Activated CD4-positive, alpha-beta T cell treated with anti-CD3 and anti-CD28 coated beads for 4 hours (primary cell): ENCODE data around the gene AIF1.

Experiments
- DNase-seq, 2 donors: peaks; one replicate each; pipeline ENCODE4 v3.0.0-alpha.2; 2020

The AIF1 gene

DNA sequence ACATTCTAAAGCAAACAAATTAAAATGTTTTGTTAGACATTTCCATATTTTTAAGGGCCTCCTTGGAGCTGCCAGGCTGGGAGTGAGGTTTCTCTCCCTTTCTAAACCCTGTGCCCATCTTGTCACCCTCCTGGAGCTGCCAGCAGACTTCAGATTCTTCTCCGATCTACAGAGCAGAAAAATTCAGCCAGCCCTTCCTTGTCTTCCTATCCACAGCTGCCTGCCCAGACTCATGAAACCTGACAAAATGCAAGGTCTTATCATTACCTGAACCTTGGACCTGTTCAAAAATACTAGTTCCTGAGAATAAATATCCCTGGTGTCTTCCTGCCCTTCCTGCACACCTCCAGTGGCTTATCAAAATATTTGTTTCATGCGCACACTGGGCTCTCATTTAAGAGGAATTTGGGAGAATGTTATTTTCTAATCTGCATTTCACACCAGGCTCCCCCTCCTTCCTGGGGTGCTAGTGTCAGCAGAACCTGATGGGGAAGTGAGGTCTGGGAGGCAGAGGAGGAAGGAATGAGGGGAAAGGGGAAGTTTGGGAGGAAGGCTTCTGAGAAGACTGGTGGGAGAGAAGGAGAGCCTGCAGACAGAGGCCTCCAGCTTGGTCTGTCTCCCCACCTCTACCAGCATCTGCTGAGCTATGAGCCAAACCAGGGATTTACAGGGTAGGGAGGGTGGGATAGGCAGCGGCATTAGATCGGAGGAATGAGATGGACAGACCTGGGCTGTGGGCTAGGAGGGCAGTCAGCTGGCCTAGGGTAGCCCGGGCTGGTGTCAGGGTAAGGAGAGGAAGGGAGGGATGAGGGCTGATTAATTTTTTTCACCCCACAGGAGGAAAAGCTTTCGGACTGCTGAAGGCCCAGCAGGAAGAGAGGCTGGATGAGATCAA, at the start of gene AIF1:
TSS of gene AIF1 (plus strand) at position 551 of the 895 bp plus-strand sequence. CDS start at position 647, 96 bp downstream.
- no peak for DNase-seq

DNA sequence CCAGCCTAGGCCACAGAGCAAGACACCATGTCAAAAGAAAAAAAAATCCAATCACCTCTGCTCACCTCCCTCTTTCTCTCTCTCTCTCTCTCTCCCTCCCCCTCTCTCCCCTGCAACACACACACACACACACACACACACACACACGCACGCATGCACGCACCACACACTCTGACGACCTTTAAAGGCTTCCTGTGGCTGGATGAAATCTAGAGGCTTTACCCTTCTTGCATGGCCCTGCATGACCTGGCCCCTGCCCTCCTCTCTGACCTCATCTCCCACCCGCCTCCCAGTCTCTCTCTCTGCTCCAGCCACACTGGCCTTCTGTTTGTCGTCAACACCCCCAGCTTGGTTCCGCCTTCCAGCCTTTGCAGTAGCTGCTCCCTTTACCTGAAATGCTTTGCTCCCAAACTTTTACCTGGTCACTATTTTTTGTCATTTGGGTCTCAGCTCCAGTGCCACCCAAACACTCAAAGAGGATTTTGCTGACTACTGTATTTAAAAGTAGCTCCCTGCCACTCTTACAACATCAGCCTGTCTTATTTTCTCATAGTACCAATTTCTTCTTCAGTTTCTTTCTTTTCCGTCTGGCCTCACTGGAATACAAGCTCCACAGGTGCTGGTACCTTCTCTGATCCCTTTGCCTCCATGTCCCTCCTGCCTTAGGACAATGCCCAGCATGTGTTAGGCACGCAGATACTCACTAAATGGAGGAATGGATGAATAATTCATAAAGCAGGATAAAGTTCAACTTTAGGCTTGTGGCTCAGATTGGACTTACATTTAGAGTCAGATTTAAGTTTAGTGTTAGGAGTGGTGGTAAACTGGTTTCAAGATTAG, 47.3 kb upstream of the AIF1 start:
- no peak for DNase-seq

DNA sequence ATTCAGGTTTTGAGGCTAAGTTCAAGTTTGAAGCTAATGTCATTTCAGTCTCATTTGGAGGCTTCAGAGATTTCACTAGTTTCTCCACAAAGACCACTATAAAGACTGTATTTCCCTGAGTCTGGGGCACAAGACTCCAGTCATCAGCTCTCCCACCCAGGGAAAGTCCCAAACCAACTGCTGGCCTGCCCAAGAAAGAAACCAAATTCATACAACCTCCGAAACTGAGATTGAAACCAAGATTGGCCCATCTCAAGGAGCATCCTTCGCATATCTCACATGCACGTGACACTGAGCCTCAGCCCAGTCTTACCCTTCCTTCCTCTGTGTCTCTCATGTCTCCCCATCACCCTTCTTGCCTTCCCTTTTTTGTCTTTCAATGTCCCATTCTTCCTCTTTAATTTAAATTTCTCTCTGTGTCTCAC, 46.5 kb upstream of the AIF1 start:
- peak; percentile 68 to 71 for DNase-seq

DNA sequence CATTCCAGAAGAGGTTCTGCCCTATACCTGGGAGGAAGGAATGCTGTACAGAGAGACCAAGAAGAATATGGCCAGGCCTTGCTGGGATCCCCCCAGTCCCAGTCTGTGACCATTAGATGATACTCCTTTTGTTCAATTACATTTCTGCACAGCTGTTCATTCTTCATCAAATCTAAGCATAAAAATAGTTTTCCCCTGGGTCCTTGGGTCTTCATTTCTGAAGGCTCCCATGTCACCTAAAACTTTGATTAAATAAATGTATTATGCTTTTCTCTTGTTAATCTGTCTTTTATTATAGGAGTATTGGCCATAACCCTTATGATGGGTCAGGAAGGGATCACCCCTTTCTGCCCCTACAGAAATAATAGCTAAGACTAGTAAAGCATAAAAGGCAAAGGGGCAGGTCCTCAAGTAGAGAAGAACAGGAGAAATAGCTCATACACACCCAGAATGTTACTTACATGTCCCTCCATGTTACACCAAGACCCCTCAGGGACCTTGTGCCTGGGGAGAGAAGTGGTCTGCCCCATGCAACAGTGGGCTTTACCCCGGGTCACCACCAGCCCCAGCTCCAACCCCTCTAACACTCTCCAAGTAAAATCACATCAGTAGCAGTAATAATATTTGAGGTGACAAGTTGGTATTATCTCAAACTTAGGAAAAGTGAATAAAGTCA, 45.0 kb upstream of the AIF1 start:
- DNase-seq = no peak

DNA sequence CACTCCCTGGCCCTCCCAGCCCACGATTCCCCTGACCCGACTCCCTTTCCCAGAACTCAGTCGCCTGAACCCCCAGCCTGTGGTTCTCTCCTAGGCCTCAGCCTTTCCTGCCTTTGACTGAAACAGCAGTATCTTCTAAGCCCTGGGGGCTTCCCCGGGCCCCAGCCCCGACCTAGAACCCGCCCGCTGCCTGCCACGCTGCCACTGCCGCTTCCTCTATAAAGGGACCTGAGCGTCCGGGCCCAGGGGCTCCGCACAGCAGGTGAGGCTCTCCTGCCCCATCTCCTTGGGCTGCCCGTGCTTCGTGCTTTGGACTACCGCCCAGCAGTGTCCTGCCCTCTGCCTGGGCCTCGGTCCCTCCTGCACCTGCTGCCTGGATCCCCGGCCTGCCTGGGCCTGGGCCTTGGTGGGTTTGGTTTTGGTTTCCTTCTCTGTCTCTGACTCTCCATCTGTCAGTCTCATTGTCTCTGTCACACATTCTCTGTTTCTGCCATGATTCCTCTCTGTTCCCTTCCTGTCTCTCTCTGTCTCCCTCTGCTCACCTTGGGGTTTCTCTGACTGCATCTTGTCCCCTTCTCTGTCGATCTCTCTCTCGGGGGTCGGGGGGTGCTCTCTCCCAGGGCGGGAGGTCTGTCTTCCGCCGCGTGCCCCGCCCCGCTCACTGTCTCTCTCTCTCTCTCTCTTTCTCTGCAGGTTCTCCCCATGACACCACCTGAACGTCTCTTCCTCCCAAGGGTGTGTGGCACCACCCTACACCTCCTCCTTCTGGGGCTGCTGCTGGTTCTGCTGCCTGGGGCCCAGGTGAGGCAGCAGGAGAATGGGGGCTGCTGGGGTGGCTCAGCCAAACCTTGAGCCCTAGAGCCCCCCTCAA, 42.8 kb upstream of the AIF1 start, which contains the start of gene LTA:
TSS of gene LTA (plus strand) at position 249 of the 871 bp plus-strand sequence. CDS start at position 703, 454 bp downstream.
- DNase-seq = peak; percentile 69 to 82

DNA sequence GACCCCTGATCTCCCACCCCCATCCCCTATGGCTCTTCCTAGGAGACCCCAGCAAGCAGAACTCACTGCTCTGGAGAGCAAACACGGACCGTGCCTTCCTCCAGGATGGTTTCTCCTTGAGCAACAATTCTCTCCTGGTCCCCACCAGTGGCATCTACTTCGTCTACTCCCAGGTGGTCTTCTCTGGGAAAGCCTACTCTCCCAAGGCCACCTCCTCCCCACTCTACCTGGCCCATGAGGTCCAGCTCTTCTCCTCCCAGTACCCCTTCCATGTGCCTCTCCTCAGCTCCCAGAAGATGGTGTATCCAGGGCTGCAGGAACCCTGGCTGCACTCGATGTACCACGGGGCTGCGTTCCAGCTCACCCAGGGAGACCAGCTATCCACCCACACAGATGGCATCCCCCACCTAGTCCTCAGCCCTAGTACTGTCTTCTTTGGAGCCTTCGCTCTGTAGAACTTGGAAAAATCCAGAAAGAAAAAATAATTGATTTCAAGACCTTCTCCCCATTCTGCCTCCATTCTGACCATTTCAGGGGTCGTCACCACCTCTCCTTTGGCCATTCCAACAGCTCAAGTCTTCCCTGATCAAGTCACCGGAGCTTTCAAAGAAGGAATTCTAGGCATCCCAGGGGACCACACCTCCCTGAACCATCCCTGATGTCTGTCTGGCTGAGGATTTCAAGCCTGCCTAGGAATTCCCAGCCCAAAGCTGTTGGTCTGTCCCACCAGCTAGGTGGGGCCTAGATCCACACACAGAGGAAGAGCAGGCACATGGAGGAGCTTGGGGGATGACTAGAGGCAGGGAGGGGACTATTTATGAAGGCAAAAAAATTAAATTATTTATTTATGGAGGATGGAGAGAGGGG, 41.6 kb upstream of the AIF1 start:
- DNase-seq = no peak

DNA sequence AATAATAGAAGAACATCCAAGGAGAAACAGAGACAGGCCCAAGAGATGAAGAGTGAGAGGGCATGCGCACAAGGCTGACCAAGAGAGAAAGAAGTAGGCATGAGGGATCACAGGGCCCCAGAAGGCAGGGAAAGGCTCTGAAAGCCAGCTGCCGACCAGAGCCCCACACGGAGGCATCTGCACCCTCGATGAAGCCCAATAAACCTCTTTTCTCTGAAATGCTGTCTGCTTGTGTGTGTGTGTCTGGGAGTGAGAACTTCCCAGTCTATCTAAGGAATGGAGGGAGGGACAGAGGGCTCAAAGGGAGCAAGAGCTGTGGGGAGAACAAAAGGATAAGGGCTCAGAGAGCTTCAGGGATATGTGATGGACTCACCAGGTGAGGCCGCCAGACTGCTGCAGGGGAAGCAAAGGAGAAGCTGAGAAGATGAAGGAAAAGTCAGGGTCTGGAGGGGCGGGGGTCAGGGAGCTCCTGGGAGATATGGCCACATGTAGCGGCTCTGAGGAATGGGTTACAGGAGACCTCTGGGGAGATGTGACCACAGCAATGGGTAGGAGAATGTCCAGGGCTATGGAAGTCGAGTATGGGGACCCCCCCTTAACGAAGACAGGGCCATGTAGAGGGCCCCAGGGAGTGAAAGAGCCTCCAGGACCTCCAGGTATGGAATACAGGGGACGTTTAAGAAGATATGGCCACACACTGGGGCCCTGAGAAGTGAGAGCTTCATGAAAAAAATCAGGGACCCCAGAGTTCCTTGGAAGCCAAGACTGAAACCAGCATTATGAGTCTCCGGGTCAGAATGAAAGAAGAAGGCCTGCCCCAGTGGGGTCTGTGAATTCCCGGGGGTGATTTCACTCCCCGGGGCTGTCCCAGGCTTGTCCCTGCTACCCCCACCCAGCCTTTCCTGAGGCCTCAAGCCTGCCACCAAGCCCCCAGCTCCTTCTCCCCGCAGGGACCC, 40.6 kb upstream of the AIF1 start:
- peak in 1 of 2 donors; percentile 43 for DNase-seq

DNA sequence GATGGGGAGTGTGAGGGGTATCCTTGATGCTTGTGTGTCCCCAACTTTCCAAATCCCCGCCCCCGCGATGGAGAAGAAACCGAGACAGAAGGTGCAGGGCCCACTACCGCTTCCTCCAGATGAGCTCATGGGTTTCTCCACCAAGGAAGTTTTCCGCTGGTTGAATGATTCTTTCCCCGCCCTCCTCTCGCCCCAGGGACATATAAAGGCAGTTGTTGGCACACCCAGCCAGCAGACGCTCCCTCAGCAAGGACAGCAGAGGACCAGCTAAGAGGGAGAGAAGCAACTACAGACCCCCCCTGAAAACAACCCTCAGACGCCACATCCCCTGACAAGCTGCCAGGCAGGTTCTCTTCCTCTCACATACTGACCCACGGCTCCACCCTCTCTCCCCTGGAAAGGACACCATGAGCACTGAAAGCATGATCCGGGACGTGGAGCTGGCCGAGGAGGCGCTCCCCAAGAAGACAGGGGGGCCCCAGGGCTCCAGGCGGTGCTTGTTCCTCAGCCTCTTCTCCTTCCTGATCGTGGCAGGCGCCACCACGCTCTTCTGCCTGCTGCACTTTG, 39.6 kb upstream of the AIF1 start, which contains the start of gene TNF:
TSS of gene TNF (plus strand) at position 231 of the 567 bp plus-strand sequence. CDS start at position 408, 177 bp downstream.
- DNase-seq = peak; percentile 87 to 89

DNA sequence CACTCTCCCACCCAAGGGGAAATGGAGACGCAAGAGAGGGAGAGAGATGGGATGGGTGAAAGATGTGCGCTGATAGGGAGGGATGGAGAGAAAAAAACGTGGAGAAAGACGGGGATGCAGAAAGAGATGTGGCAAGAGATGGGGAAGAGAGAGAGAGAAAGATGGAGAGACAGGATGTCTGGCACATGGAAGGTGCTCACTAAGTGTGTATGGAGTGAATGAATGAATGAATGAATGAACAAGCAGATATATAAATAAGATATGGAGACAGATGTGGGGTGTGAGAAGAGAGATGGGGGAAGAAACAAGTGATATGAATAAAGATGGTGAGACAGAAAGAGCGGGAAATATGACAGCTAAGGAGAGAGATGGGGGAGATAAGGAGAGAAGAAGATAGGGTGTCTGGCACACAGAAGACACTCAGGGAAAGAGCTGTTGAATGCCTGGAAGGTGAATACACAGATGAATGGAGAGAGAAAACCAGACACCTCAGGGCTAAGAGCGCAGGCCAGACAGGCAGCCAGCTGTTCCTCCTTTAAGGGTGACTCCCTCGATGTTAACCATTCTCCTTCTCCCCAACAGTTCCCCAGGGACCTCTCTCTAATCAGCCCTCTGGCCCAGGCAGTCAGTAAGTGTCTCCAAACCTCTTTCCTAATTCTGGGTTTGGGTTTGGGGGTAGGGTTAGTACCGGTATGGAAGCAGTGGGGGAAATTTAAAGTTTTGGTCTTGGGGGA, 38.9 kb upstream of the AIF1 start:
- DNase-seq = no peak

DNA sequence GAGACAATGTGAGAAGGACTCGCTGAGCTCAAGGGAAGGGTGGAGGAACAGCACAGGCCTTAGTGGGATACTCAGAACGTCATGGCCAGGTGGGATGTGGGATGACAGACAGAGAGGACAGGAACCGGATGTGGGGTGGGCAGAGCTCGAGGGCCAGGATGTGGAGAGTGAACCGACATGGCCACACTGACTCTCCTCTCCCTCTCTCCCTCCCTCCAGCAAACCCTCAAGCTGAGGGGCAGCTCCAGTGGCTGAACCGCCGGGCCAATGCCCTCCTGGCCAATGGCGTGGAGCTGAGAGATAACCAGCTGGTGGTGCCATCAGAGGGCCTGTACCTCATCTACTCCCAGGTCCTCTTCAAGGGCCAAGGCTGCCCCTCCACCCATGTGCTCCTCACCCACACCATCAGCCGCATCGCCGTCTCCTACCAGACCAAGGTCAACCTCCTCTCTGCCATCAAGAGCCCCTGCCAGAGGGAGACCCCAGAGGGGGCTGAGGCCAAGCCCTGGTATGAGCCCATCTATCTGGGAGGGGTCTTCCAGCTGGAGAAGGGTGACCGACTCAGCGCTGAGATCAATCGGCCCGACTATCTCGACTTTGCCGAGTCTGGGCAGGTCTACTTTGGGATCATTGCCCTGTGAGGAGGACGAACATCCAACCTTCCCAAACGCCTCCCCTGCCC, 38.0 kb upstream of the AIF1 start:
- DNase-seq = peak; percentile 36 to 55

DNA sequence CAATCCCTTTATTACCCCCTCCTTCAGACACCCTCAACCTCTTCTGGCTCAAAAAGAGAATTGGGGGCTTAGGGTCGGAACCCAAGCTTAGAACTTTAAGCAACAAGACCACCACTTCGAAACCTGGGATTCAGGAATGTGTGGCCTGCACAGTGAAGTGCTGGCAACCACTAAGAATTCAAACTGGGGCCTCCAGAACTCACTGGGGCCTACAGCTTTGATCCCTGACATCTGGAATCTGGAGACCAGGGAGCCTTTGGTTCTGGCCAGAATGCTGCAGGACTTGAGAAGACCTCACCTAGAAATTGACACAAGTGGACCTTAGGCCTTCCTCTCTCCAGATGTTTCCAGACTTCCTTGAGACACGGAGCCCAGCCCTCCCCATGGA, 37.5 kb upstream of the AIF1 start:
- no peak for DNase-seq

DNA sequence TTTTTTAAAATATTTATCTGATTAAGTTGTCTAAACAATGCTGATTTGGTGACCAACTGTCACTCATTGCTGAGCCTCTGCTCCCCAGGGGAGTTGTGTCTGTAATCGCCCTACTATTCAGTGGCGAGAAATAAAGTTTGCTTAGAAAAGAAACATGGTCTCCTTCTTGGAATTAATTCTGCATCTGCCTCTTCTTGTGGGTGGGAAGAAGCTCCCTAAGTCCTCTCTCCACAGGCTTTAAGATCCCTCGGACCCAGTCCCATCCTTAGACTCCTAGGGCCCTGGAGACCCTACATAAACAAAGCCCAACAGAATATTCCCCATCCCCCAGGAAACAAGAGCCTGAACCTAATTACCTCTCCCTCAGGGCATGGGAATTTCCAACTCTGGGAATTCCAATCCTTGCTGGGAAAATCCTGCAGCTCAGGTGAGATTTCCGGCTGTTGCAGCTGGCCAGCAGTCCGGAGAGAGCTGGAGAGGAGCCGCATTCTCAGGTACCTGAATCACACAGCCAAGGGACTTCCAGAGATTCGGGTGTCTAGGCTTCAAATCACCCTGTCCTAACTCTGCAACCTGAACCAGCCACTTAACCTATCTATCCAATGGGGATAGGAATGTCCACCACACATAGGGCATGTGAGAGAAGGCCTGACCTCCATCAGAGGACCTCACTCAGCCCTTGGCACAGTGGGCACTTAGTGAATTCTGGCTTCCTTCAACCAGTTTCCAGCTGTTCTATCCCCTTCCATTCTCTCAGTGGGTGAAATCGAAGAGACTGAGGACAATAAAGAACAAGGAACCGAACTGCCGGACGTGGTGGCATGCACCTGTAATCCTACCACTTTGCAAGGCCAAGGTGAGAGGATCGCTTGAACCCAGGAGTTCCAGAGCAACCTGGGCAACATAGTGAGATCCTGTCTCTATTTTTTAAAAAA, 36.6 kb upstream of the AIF1 start:
- DNase-seq = peak in 1 of 2 donors; percentile 45

DNA sequence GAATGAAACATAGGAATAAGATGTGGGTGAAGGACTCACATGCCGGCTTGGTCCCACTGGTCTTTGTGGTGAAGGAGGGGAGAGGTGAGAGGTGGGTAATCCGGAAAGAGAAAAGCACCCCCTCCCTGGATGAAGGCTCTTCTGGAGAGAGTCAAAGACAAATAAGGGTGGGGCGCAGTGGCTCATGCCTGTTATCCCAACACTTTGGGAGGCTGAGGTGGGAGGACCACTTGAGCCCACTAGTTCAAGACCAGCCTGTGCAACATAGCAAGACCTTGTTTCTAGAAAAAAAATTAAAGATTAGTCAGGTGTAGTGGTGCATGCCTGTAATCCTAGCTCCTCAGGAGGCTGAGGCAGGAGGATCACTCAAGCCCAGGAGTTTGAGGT, 35.9 kb upstream of the AIF1 start:
- DNase-seq = peak in 1 of 2 donors; percentile 44

DNA sequence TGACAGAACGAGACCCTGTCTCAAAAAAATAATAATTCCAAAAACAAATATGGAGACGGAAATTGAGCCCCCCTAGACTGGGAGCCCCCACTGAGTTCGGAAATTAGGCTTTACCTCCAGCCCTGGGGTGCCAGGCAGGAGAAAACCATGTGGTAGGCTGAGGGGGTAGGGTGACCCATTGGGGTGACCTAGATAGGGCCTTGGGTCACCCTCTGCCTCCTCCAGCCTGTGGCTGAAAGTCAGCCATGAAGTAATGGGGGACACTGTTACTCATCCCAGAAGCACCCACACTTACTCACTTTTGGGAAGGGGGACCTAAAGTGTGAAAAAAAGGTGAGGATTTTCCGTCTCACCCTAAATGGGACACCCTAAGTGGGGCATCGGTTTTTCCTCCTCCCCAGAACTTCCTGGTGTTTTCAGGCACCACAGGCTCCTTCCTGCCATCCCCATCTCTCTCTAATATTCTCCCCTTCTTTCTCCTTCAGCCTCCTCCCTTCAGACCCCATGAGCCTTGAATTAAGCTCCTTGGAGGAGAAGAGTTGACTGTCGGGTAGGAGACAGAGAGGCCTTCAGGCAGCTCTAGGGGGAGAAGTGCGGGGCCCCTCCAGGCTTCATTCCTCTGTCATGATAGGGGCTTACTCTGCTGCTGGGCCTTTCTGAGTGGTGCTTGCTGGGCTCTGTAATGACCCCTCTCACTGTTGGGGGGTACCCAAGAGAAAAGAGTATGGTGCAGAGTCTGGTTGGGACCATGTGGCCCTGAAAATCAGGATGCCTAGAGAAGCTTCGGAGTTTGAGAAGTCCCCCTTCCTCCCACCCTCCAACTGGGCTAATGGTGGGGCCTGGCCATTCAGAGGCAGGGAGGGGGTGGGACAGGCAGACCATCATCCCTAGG, 35.2 kb upstream of the AIF1 start:
- DNase-seq = peak in 1 of 2 donors; percentile 53

DNA sequence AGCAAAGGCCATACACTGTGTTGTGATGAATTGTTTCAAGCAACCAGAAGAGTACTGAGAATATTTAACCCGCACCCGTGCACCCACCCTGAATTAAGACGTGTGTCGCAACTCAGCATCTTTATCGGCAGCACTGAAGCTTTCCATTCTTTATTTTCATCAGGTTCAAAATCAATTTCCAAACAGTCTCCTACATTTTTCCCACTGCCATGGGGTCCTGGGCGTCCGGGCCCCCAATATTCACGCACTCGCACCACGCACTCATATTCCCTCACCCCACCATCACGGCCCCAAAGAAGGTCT, 34.6 kb upstream of the AIF1 start:
- peak in 1 of 2 donors; percentile 30 for DNase-seq
